ENCODE data around the gene CDH4.

CDH4 gene

GRCh38 chr20:61564628-61565027, 312.6 kb downstream of the CDH4 start:
- intact Hi-C loops (cut with micrococcal nuclease): no loop called here
- Mint-ChIP-seq H3K27me3 (no peaks in the 10 kb centered on the region), H3K9me3 (no peaks in the 10 kb centered on the region), H3K27ac (no peak overlapping the region), H3K4me3 (no peak overlapping the region), H3K36me3 (ENCODE audit: low read depth) (no peaks in the 10 kb centered on the region), H3K4me1 (ENCODE audit: low read depth) (no peaks in the 10 kb centered on the region)

- intact Hi-C loops (cut with micrococcal nuclease): no loop called here
- Mint-ChIP-seq H3K36me3 (ENCODE audit: low read depth) (no peaks in the 10 kb centered on the region), H3K4me1 (ENCODE audit: low read depth) (no peaks in the 10 kb centered on the region), H3K27me3 (no peaks in the 10 kb centered on the region), H3K27ac (no peak overlapping the region), H3K4me3 (no peak overlapping the region), H3K9me3 (no peaks in the 10 kb centered on the region)
These were observed 313.7 kb downstream of the CDH4 start for GRCh38 chr20:61565791-61566190.

- Mint-ChIP-seq H3K36me3 (ENCODE audit: low read depth) (no peaks in the 10 kb centered on the region), H3K9me3 (no peaks in the 10 kb centered on the region), H3K27me3 (no peaks in the 10 kb centered on the region), H3K27ac (no peak overlapping the region), H3K4me3 (no peak overlapping the region), H3K4me1 (ENCODE audit: low read depth) (no peaks in the 10 kb centered on the region)
- intact Hi-C loops (cut with micrococcal nuclease): no loop called here
These were observed 314.6 kb downstream of the CDH4 start for GRCh38 chr20:61566691-61567090.

- H3K27me3 Mint-ChIP-seq: no peaks in the 10 kb centered on the region
- no peak overlapping the region for H3K4me3 Mint-ChIP-seq
- no peaks in the 10 kb centered on the region for H3K4me1 Mint-ChIP-seq (ENCODE audit: low read depth)
- H3K9me3 Mint-ChIP-seq: no peaks in the 10 kb centered on the region
- no peak overlapping the region for H3K27ac Mint-ChIP-seq
- intact Hi-C loops (cut with micrococcal nuclease): no loop called here
- no peaks in the 10 kb centered on the region for H3K36me3 Mint-ChIP-seq (ENCODE audit: low read depth)
These were observed 315.1 kb downstream of the CDH4 start for GRCh38 chr20:61567204-61567603.

DNA sequence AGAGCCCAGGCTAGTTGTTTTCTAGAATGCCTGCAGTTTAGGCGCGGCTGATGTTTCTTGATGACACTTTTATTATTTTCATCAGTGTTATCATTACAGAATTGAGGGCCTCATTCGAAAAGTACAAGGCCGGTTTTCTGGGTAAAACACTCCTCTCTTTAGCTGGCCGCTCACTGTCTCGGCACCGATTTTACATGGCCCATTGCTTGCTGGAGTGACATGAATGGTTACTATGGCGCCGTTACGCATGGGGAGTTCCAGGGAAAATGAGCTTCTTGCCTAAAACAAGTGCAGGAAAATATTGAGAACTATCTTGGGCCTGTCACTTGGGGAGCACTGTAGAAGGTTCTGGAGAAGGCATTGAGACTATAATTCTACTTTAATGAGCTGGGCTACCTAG, 317.8 kb downstream of the CDH4 start:
- intact Hi-C loops (cut with micrococcal nuclease): no loop called here
- H3K27ac Mint-ChIP-seq: no peak overlapping the region
- H3K9me3 Mint-ChIP-seq: no peaks in the 10 kb centered on the region
- H3K36me3 Mint-ChIP-seq (ENCODE audit: low read depth): no peaks in the 10 kb centered on the region
- no peaks in the 10 kb centered on the region for H3K4me1 Mint-ChIP-seq (ENCODE audit: low read depth)
- H3K27me3 Mint-ChIP-seq: no peaks in the 10 kb centered on the region
- H3K4me3 Mint-ChIP-seq: no peak overlapping the region

DNA sequence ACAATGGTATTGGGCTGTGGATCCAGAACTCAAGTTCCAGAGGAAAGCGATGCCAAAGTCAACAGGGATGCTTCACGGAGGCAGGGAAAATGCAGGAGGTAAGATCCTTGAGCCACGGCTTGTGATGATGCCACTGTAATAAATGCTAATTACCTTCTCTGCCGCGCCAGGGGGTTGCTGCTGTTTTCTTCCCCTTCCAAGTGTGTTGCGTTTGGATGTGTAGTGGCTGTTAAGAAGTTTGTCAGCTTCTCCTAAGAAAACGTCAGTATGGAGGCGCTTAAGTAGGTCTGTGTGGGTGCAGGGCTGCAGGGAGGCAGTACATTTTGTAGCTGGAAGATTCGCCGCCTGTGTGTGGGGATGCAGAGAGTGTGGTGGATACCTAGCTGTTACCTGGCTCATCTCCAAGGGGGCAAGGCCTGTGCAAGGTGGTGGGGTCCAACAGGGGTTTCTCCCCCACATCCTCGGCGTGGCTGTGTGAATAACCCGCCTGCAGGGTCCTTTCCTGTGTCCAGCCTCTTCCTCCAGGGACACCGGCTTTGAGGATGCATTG, 318.7 kb downstream of the CDH4 start:
- H3K27me3 Mint-ChIP-seq: no peaks in the 10 kb centered on the region
- H3K36me3 Mint-ChIP-seq (ENCODE audit: low read depth): no peaks in the 10 kb centered on the region
- intact Hi-C loops (cut with micrococcal nuclease): no loop called here
- H3K4me1 Mint-ChIP-seq (ENCODE audit: low read depth): no peaks in the 10 kb centered on the region
- H3K4me3 Mint-ChIP-seq: no peak overlapping the region
- no peaks in the 10 kb centered on the region for H3K9me3 Mint-ChIP-seq
- no peak overlapping the region for H3K27ac Mint-ChIP-seq

GRCh38 chr20:61571221-61571620, 319.2 kb downstream of the CDH4 start:
- Mint-ChIP-seq H3K36me3 (ENCODE audit: low read depth) (no peaks in the 10 kb centered on the region), H3K4me1 (ENCODE audit: low read depth) (no peaks in the 10 kb centered on the region), H3K27ac (no peak overlapping the region), H3K27me3 (no peaks in the 10 kb centered on the region), H3K4me3 (no peak overlapping the region), H3K9me3 (no peaks in the 10 kb centered on the region)
- intact Hi-C loops (cut with micrococcal nuclease): no loop called here

- Mint-ChIP-seq H3K9me3 (no peaks in the 10 kb centered on the region), H3K27me3 (no peaks in the 10 kb centered on the region), H3K27ac (no peak overlapping the region), H3K36me3 (ENCODE audit: low read depth) (no peaks in the 10 kb centered on the region), H3K4me3 (no peak overlapping the region), H3K4me1 (ENCODE audit: low read depth) (no peaks in the 10 kb centered on the region)
- intact Hi-C loops (cut with micrococcal nuclease): no loop called here
These were observed 320.1 kb downstream of the CDH4 start for GRCh38 chr20:61571916-61572711.

DNA sequence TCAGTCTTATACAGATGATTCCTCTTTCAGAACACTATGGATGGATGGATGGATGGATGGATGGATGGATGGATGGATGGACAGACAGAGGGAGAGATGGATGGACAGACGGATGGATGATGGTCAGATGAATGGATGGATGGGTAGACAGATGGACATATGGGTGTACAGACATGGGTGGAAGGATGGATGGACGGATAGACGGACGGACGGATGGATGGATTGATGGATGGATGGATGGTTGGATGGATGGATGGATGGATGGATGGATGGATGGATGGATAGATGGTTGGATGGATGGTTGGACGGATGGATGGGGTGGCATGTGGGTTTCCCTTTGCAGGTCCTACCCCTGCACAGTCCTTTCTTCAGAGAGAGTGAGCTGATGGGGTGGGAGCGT, 320.7 kb downstream of the CDH4 start:
- Mint-ChIP-seq H3K4me1 (ENCODE audit: low read depth) (no peaks in the 10 kb centered on the region), H3K27ac (no peak overlapping the region), H3K4me3 (no peak overlapping the region), H3K36me3 (ENCODE audit: low read depth) (no peaks in the 10 kb centered on the region), H3K27me3 (no peaks in the 10 kb centered on the region), H3K9me3 (no peaks in the 10 kb centered on the region)
- intact Hi-C loops (cut with micrococcal nuclease): no loop called here

DNA sequence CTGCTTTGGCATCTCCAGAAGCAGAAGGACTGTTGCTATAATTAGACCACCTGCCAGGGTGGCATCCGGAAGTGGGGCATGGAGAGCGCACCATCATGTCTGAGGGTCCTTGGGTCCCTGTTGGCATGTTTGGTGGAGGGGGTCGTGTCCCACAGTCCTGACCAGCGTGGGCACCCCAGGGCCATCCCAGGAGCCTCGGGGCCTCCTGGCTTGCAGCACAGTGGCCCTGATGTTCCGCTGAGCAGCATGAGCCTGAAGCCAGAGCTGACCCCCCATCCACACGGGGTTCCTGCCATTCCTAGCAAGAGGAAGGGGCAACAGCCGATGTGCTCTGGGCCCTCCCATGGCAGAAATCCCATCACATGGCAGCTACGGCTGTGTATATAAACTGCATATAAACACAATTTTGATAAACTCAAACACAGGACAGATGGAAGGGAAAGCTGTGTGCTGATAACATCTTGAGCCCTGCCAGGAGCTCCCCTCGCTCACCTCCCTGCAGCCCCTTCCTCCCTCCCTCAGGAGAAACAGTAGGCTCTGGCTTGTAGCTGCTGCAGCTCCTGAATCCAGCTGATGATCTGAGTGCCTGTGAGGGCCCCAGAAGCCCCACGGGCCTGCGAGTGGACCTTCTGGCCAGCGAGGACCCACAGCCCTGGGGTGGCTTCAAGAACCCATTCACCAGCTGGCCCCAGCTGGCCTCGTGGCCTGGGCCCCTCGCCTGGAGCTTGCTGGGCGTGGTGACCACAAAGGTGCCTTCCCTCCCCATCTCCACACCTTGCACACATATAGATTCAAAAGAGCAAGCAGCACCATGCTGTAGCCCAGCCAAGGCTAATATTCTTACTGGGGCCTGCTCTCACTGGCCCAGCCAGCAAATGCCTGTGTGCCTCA, 321.6 kb downstream of the CDH4 start:
- H3K36me3 Mint-ChIP-seq (ENCODE audit: low read depth): no peaks in the 10 kb centered on the region
- no peak overlapping the region for H3K4me3 Mint-ChIP-seq
- no peaks in the 10 kb centered on the region for H3K27me3 Mint-ChIP-seq
- H3K4me1 Mint-ChIP-seq (ENCODE audit: low read depth): no peaks in the 10 kb centered on the region
- H3K9me3 Mint-ChIP-seq: no peaks in the 10 kb centered on the region
- intact Hi-C loops (cut with micrococcal nuclease): no loop called here
- no peak overlapping the region for H3K27ac Mint-ChIP-seq

DNA sequence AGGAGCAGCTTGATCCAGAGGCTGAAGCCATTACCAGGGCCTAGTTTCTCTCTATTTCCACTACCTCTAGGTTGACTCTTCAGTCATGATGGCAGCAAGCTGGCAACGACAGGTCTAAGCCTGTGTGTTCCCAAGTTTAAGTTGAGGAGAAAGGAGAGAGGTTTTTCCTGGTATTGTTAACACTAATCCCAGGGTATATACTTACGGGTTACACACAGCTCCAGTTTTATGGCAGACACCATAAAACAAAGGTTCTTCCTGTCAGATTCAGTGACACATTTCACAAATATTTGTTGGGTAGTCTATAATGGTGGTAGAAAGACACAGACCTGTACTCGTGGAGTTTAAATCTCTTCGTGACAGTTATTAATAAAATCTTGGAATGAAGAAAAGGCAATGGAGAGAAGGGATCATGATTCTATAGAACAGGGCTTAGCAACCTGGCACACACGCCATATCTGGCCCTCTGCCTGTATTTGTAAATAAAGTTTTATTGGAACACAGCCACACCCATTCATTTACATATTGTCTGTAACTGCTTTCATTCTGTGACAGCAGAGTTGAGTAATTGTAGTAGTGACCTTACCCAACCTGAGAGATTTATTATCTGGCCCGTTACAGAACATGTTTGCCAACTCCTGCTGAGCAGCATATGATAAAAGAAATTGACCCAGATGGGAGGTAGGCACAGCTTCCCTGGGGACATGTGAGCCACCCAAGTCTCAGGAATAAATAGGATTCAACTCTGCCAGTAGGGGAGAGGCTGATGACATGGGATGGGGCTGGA, 323.3 kb downstream of the CDH4 start:
- Mint-ChIP-seq H3K27ac (no peak overlapping the region), H3K4me1 (ENCODE audit: low read depth) (no peaks in the 10 kb centered on the region), H3K4me3 (no peak overlapping the region), H3K27me3 (no peaks in the 10 kb centered on the region), H3K36me3 (ENCODE audit: low read depth) (no peaks in the 10 kb centered on the region), H3K9me3 (no peaks in the 10 kb centered on the region)
- intact Hi-C loops (cut with micrococcal nuclease): no loop called here

DNA sequence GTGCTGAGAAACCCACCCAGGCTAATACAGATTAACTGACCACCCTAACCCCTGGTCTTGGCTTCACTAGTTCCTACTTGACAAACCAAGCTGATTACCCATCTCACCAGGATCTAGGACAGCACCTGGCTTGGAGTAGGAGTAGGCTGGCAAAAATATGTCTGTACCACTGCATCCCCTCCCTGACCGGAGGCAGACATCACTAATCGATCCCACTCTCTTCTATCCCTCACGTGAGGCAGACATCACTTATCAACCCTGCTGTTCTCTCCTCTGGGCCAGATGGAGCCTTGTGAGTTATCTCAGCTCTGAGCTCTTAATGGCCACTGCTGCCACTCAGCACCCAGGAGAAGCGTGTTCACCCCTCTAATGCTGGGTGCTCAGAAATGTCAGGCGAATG, 324.3 kb downstream of the CDH4 start:
- Mint-ChIP-seq H3K27ac (no peak overlapping the region), H3K9me3 (no peaks in the 10 kb centered on the region), H3K4me3 (no peak overlapping the region), H3K36me3 (ENCODE audit: low read depth) (no peaks in the 10 kb centered on the region), H3K27me3 (no peaks in the 10 kb centered on the region), H3K4me1 (ENCODE audit: low read depth) (no peaks in the 10 kb centered on the region)
- intact Hi-C loops (cut with micrococcal nuclease): no loop called here

DNA sequence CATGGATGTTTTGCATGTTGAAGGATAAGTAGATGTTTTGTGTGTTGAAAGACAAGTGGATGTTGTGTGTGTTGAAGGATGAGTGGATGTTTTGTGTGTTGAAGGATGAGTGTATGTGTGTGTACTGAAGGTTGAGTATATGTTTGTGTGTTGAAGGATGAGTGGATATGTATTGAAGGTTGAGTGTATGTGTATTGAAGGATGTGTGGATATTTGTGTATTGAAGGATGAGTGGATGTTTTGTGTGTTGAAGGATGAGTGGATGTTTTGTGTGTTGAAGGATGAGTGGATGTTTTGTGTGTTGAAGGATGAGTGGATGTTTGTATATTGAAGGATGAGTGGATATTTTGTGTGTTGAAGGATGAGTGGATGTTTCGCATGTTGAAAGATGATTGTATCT, 325.0 kb downstream of the CDH4 start:
- no peak overlapping the region for H3K4me3 Mint-ChIP-seq
- H3K4me1 Mint-ChIP-seq (ENCODE audit: low read depth): no peaks in the 10 kb centered on the region
- H3K27ac Mint-ChIP-seq: no peak overlapping the region
- no peaks in the 10 kb centered on the region for H3K27me3 Mint-ChIP-seq
- intact Hi-C loops (cut with micrococcal nuclease): no loop called here
- no peaks in the 10 kb centered on the region for H3K36me3 Mint-ChIP-seq (ENCODE audit: low read depth)
- H3K9me3 Mint-ChIP-seq: no peaks in the 10 kb centered on the region

DNA sequence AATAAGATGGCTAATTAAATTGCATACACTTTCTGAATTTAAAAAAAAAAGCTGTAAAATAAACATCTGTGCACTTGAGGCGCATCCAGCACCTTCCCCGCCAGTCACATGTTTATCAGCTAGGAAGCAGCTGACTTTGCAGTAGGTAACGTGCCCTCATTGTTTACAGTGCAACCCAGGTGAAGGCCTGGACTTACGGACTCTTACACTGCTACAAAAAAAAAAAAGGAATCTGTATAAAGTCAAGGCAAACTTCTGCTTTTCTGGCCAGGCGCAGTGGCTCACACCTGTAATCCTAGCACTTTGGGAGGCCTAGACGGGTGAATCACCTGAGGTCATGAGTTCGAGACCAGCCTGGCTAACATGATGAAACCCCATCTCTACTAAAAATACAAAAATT, 327.8 kb downstream of the CDH4 start:
- Mint-ChIP-seq H3K9me3 (no peaks in the 10 kb centered on the region), H3K36me3 (ENCODE audit: low read depth) (no peaks in the 10 kb centered on the region), H3K27ac (no peak overlapping the region), H3K27me3 (no peaks in the 10 kb centered on the region), H3K4me1 (ENCODE audit: low read depth) (no peaks in the 10 kb centered on the region), H3K4me3 (no peak overlapping the region)
- intact Hi-C loops (cut with micrococcal nuclease): no loop called here

All from dendritic cell treated with granulocyte-macrophage colony-stimulating factor and Interleukin-4, amounts not matched to agents 40 ng/mL and 50 ng/mL, for 4 days (primary cell).